GM19438 (cell line): ENCODE data around the gene KCNK7.

Source experiments
- ATAC-seq: cut with Tn5 transposase; IDR thresholded peaks from one replicate; pipeline ENCODE4 v1.9.1; 2021; ENCODE audit warnings: low read depth; ENCODE audit not compliant: unreplicated experiment

The KCNK7 gene

DNA sequence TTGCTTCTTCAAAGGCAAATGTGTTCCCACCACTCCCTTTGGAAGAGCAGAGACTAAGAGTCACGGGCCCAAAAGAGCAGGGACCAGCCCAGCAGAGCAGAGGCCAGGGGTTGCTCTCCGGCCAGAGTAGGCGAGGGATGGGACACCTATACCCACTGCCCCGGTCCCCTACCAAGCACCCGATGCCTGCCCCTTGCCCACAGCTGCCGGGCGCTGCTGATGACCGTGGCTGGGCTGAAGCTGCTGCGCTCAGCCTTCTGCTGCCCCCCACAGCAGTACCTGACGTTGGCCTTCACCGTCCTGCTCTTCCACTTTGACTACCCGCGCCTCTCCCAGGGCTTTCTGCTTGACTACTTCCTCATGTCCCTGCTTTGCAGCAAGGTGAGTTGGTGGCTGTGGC lies 31.6 kb upstream of the KCNK7 start:
- no peak for ATAC-seq

DNA sequence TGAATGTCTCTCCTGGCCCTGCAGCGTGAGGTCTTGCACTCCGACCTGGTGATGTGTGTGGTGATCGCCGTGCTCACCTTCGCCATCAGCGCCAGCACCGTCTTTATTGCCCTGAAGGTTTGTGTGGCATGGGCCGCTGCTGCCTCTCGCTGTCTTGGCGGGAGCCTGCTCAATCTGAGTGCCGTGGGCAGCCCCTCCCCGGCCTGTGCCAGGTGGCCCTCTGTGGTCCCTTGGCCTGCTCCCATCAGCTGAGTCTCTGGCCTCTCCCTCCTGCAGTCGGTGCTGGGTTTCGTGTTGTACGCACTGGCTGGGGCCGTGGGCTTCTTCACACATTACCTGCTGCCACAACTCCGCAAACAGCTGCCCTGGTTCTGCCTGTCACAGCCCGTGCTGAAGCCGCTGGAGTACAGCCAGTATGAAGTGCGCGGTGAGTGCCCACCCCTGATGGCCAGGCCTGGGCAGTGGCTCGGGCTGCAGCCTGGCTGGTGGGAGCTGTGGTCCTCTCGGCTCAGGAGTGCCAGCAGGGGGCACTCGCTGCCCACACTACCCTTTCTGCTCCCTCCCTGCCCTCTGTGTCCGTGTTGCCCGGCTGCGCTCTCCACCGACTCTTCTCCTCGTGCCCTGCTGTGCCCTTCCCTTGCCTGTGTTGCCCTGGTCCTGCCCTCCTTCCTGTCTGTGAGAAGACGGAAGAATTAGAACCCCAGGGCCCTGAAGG lies 30.2 kb upstream of the KCNK7 start:
- ATAC-seq = no peak

GRCh38 chr11:65624931-65625627 lies 29.5 kb upstream of the KCNK7 start:
- ATAC-seq = no peak

- no peak for ATAC-seq
Measured at GRCh38 chr11:65623852-65624616, 28.4 kb upstream of the KCNK7 start.

DNA sequence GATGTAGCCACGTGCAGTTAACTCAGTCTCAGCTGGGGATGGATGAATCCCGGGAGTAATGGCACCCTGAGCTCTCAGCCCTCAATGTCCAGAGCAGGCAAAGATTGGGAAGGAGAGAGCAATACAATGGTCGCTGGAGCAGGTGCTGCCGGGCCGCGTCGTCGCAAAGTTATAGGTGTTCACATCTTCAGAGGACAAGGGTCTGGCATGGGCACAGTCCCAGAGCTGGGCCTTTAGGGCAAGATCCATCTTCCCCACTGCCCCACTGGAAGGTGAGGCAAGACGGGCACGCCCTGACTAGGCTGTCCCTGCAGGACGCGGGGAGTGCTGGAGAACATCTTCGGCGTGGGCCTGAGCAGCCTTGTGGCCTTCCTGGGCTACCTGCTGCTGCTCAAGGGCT lies 27.6 kb upstream of the KCNK7 start:
- ATAC-seq = no peak

DNA sequence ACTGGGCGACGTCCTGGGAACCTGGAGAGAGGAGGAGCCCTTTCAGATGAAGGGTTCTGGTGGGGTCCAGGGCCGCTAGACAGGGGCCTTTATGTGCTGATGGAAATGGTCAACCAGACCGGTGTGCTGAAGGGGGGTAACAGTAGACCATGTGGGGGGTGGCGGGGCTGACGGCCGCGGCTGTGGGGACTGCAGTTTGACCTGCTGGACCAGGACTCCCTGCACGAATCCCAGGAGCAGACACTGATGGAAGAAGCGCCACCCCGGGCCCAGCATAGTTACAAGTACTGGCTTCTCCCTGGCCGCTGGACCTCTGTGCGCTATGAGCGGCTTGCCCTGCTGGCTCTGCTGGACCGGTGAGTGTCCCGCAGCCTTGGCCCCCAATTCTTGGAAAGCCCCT lies 26.4 kb upstream of the KCNK7 start:
- no peak for ATAC-seq

GRCh38 chr11:65621460-65621859 lies 25.9 kb upstream of the KCNK7 start:
- ATAC-seq = no peak

- no peak for ATAC-seq
Measured at GRCh38 chr11:65620666-65621065, 25.1 kb upstream of the KCNK7 start.

DNA sequence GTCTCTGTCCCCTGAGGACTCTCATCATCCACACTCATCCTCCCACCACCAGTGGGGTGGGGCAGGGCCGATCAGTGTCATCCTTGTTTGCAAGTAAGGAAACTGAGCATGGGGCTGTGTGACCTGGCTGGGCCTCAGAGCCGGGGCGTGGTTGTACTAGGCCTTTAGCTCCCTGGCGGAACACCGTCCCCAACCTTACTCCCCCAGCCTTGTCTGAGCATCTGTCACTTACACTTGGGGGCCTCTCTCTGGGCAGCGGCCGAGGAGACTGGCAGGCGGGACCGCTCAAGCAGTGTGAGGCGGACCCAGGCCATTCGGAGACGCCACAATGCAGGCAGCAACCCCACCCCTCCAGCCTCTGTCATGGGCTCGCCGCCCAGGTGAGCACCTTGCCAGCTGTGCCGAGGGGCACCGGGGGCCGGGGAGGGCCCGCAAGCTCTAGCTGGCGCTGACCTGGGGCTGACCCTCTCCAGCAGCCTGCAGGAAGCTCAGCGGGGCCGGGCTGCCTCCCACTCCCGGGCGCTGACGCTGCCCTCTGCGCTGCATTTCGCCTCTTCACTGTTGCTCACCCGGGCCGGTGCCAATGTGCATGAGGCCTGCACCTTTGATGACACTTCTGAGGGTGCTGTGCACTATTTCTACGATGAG lies 23.8 kb upstream of the KCNK7 start:
- no peak for ATAC-seq

DNA sequence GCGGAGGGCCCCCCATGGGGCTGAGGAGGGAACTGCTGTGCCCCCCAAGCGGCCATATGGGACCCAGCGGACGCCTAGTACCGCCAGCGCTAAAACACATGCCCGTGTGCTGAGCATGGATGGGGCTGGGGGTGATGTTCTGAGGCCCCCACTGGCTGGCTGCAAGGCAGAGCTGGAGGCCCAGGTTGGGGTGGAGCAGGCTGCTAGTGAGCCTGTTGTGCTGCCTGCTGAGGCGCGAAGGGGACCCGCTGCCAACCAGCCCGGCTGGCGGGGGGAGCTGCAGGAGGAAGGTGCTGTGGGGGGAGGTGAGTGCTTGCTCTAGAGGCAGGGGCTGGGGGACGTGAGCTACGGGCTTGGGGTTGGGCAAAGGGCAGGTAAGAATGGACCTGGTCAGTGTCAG lies 23.2 kb upstream of the KCNK7 start:
- no peak for ATAC-seq

DNA sequence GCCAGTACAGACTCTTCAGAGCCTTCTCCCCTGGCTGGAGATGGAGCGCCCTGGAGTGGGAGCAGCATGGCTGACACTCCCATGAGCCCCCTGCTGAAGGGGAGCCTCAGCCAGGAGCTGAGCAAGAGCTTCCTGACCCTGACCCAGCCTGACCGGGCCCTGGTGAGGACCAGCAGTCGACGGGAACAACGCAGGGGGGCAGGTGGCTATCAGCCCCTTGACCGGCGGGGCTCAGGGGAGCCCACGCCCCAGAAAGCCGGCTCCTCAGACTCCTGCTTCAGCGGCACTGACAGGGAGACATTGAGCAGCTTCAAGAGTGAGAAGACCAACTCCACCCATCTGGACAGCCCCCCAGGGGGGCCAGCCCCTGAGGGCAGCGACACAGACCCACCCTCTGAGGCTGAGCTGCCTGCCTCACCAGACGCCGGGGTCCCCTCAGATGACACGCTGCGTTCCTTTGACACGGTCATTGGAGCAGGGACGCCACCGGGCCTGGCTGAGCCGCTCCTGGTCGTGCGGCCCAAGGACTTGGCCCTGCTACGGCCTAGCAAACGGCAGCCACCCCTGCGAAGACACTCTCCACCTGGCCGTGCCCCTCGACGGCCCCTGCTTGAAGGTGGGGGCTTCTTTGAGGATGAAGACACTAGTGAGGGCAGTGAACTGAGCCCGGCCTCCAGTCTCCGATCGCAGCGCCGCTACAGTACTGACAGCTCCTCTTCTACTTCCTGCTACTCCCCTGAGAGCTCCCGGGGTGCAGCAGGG lies 22.6 kb upstream of the KCNK7 start:
- ATAC-seq = no peak

- ATAC-seq = no peak
Measured at GRCh38 chr11:65617136-65617850, 21.7 kb upstream of the KCNK7 start.

GRCh38 chr11:65616575-65617001 lies 21.0 kb upstream of the KCNK7 start:
- no peak for ATAC-seq

- ATAC-seq = peak; percentile 6
Measured at GRCh38 chr11:65615950-65616574, 20.5 kb upstream of the KCNK7 start.

GRCh38 chr11:65615229-65615949 lies 19.8 kb upstream of the KCNK7 start, which contains the start of gene PCNX3:
Gene PCNX3 (plus strand): TSS chr11:65615776. CDS start chr11:65616312, 536 bp downstream.
- peak; percentile 73 for ATAC-seq

- ATAC-seq = no peak
Measured at GRCh38 chr11:65613091-65613928, 17.7 kb upstream of the KCNK7 start.

DNA sequence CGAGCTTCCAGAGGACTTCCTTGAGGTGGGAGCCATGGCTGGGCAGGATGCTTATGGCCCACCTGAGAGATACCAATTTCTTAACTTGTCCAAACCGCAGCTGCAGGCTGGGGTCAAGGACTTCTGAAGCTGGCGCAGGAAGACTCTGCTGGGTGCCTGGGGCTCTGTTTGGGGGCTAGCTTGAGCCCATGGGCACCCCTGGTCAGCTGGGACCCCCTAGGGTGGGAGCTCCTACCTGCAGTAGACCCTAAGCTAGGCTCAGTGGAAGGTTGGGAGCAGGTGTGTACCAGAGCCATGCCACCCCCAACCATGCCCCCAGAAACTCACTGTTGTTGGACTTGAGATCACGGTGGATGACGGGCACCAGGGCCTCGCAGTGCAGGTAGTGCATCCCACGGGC lies 17.1 kb upstream of the KCNK7 start:
- ATAC-seq = no peak
